SK-N-SH (cell line): ENCODE data around the gene ADGRG2. TPM values are rescaled to one million over a fixed set of nuclear protein-coding genes. Genes with fewer than 3 reads are reported as not detected.

Source experiments
- CTCF ChIA-PET: fragments of 300-600, 350-600 bp; formaldehyde crosslinking; extraction: SDS; loops from one replicate; lab custom pipeline; 2021; lab: Yijun Ruan, JAX
- POLR2A ChIA-PET: fragments of 350-600 bp; sonication (Branson Sonifier 250); formaldehyde crosslinking; extraction: SDS; loops from one replicate; lab custom pipeline; 2020; ENCODE audit warnings: antibody characterized with exemption, inconsistent platforms; lab: Yijun Ruan, JAX
- DNase-seq: peaks from one replicate; pipeline ENCODE4 v3.0.0; 2012
- H2AFZ ChIP-seq: fragments of 200-600 bp; sonication (generic); 2 replicates; pipeline ENCODE4 v1.8.1; 2016; ENCODE audit warnings: antibody characterized with exemption, mild to moderate bottlenecking, low read depth
- H3F3A ChIP-seq: fragments of 200-600 bp; sonication (generic); replicated peaks from 2 replicates; pipeline ENCODE3; 2016; ENCODE audit warnings: antibody characterized with exemption, mild to moderate bottlenecking; ENCODE audit not compliant: insufficient read depth
- H3K27ac ChIP-seq, 2 experiments: fragments of 200-500 bp in 1 of 2; fragments of 200-600 bp in 1 of 2; sonication (Bioruptor generic) in 1 of 2; sonication (generic), shearing (Covaris generic) in 1 of 2; 2 replicates each; pipeline versions ENCODE4 v1.5.1 to v1.6.1; 2014 to 2016; ENCODE audit warnings: low read depth in 2 of 2, inconsistent platforms in 1 of 2, low read length in 1 of 2, mild to moderate bottlenecking in 1 of 2, mixed read lengths in 1 of 2
- H3K27me3 ChIP-seq: fragments of 200-600 bp; sonication (generic), shearing (Covaris generic); 2 replicates; pipeline ENCODE4 v1.6.1; 2016; ENCODE audit warnings: mixed run types; ENCODE audit not compliant: insufficient read depth
- H3K36me3 ChIP-seq, 2 experiments: fragments of 200-500 bp in 1 of 2; fragments of 200-600 bp in 1 of 2; sonication (Bioruptor generic) in 1 of 2; sonication (generic) in 1 of 2; replicated peaks in 1 of 2; 2 replicates each; pipeline versions ENCODE3 to v1.5.1; 2014 to 2016; ENCODE audit warnings: low read length in 1 of 2, mild to moderate bottlenecking in 1 of 2; ENCODE audit not compliant: insufficient read depth in 2 of 2, control insufficient read depth in 1 of 2
- H3K4me1 ChIP-seq, 2 experiments: fragments of 200-500 bp in 1 of 2; fragments of 200-600 bp in 1 of 2; sonication (Bioruptor generic) in 1 of 2; sonication (generic), shearing (Covaris generic) in 1 of 2; 2 replicates each; pipeline versions ENCODE4 v1.5.1 to v1.6.1; 2014 to 2016; ENCODE audit warnings: low read depth in 1 of 2, low read length in 1 of 2, mixed run types in 1 of 2; ENCODE audit not compliant: insufficient read depth in 2 of 2, control insufficient read depth in 1 of 2
- H3K4me2 ChIP-seq: fragments of 200-600 bp; sonication (generic), shearing (Covaris generic); 2 replicates; pipeline ENCODE4 v1.6.1; 2017; ENCODE audit warnings: mixed run types
- H3K4me3 ChIP-seq, 2 experiments: fragments of 200-500 bp in 1 of 2; fragments of 200-600 bp in 1 of 2; sonication (Bioruptor generic) in 1 of 2; sonication (generic), shearing (Covaris generic) in 1 of 2; 2 replicates each; pipeline versions ENCODE4 v1.5.1 to v1.8.1; 2014 to 2016; ENCODE audit warnings: low read depth in 2 of 2, inconsistent platforms in 1 of 2, low read length in 1 of 2, mild to moderate bottlenecking in 1 of 2, mixed read lengths in 1 of 2, moderate library complexity in 1 of 2
- H3K79me2 ChIP-seq: fragments of 200-600 bp; sonication (generic); 2 replicates; pipeline ENCODE4 v1.8.1; 2017; ENCODE audit warnings: mild to moderate bottlenecking; ENCODE audit not compliant: insufficient read depth
- H3K9ac ChIP-seq: fragments of 200-600 bp; sonication (generic); 2 replicates; pipeline ENCODE4 v1.6.1; 2017; ENCODE audit warnings: mixed run types
- H3K9me2 ChIP-seq: fragments of 200-600 bp; sonication (generic); 2 replicates; pipeline ENCODE4 v1.6.1; 2017; ENCODE audit warnings: mixed run types
- H3K9me3 ChIP-seq: fragments of 200-600 bp; sonication (generic); 2 replicates; pipeline ENCODE4 v1.6.1; 2017; ENCODE audit warnings: mixed run types, mild to moderate bottlenecking, moderate library complexity
- H4K20me1 ChIP-seq: fragments of 200-600 bp; sonication (generic); 2 replicates; pipeline ENCODE4 v1.6.1; 2017; ENCODE audit warnings: mild to moderate bottlenecking, mixed run types; ENCODE audit not compliant: insufficient read depth
- CTCF ChIP-seq: fragments of 200-600 bp; sonication (generic); IDR thresholded peaks from 2 replicates; pipeline ENCODE4 v1.6.1; 2017; ENCODE audit warnings: antibody characterized with exemption, mild to moderate bottlenecking, moderate library complexity
- ELF1 ChIP-seq: IDR thresholded peaks from 2 replicates; pipeline ENCODE4 v1.4.0; 2012
- FOXJ3 ChIP-seq: sonication (generic); formaldehyde crosslinking; IDR thresholded peaks from 2 replicates; pipeline ENCODE4 v1.5.1; 2020; ENCODE audit warnings: mild to moderate bottlenecking, missing genetic modification reagents
- GABPA ChIP-seq: IDR thresholded peaks from 2 replicates; pipeline ENCODE4 v1.4.0; 2012; ENCODE audit warnings: low read depth, mild to moderate bottlenecking
- JUND ChIP-seq: IDR thresholded peaks from 2 replicates; pipeline ENCODE4 v1.4.0; 2012
- MXI1 ChIP-seq: IDR thresholded peaks from 2 replicates; pipeline ENCODE4 v1.6.1; 2012; ENCODE audit warnings: mild to moderate bottlenecking, low read depth, low read length, improper control_type of control experiment
- POLR2AphosphoS5 ChIP-seq: IDR thresholded peaks from 2 replicates; pipeline ENCODE4 v1.6.1; 2012; ENCODE audit warnings: low read depth, low read length
- RFX5 ChIP-seq: IDR thresholded peaks from 2 replicates; pipeline ENCODE4 v1.6.1; 2012; ENCODE audit warnings: mild to moderate bottlenecking, improper control_type of control experiment, low read length
- TAF1 ChIP-seq: IDR thresholded peaks from 2 replicates; pipeline ENCODE4 v1.6.1; 2012; ENCODE audit warnings: low read depth, mild to moderate bottlenecking, low read length, moderate library complexity, borderline replicate concordance
- WGBS: methylation state at CpG from one replicate; pipeline ENCODE4 v1.1.6; 2017; ENCODE audit warnings: low lambda C conversion rate; 5-methylcytosine and 5-hydroxymethylcytosine counted together
- polyA plus RNA-seq, 3 experiments: library from polyadenylated mRNA; depleted of rRNA; stranded (reverse); fragments of >200 nt; gene quantifications; 2 replicates each; pipeline ENCODE4 v1.2.3, GENCODE V29; 2012
- TF ChIP-seq, protein P1 (sequence below): fragments of 150-350 bp; IDR thresholded peaks from 2 replicates; pipeline ENCODE4 v1.6.1; 2016; ENCODE audit warnings: mild to moderate bottlenecking, low read depth, low read length
- TF ChIP-seq, protein P2 (sequence below): IDR thresholded peaks from 2 replicates; pipeline ENCODE4 v1.6.1; 2012; ENCODE audit warnings: mild to moderate bottlenecking, low read depth, low read length, moderate library complexity

ADGRG2 gene
- polyA plus RNA-seq, 1 of the 3 experiments (the other 2 are of a cell fraction) = 0.08 TPM

GRCh38 chrX:18984381-18985185 lies 137.7 kb downstream of the ADGRG2 start:
- Histone ChIP-seq H3F3A (no peaks in the 10 kb centered on the region), H3K4me1 (peaks cover 0 to 6% of the 10 kb centered on the region in 2 experiments; a peak in 2 of 4 replicates), H3K9me3 (no peaks in the 10 kb centered on the region), H3K4me3 (peak overlapping the region; percentile 67 to 71), H3K9ac (peak overlapping the region; percentile 83), H2AFZ (peak overlapping the region; percentile 84; the same call in 1 of the 2 replicates), H3K27me3 (no peaks in the 10 kb centered on the region), H3K9me2 (no peaks in the 10 kb centered on the region), H3K4me2 (peak overlapping the region; percentile 78), H3K36me3 (no peaks in the 10 kb centered on the region), H3K79me2 (peaks cover 15% of the 10 kb centered on the region; the same call in 1 of the 2 replicates), H4K20me1 (no peaks in the 10 kb centered on the region), H3K27ac (peak overlapping the region; percentile 73 to 80)
- ChIA-PET CTCF (interaction anchor here (1.5 kb wide), 1 partner anchor 53 kb away, joined by 5 read pairs; no protein-coding TSS in a partner anchor), POLR2A (interaction anchor here (1.3 kb wide), 1 partner anchor 25 kb away, joined by 3 read pairs; no protein-coding TSS in a partner anchor)
- TF ChIP-seq FOXJ3 (no peak), RFX5 (no peak), POLR2AphosphoS5 (peak; percentile 61), CTCF (peak; percentile 49), ELF1 (0 out of 2 replicates have a peak, but pooled peaks have one; percentile 54), GABPA (peak; percentile 81)
- TF ChIP-seq, protein P1, sequence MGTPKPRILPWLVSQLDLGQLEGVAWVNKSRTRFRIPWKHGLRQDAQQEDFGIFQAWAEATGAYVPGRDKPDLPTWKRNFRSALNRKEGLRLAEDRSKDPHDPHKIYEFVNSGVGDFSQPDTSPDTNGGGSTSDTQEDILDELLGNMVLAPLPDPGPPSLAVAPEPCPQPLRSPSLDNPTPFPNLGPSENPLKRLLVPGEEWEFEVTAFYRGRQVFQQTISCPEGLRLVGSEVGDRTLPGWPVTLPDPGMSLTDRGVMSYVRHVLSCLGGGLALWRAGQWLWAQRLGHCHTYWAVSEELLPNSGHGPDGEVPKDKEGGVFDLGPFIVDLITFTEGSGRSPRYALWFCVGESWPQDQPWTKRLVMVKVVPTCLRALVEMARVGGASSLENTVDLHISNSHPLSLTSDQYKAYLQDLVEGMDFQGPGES = no peak
- peak; percentile 91 for DNase-seq
- WGBS = 46% methylated on average over 20 of the region's 71 CpGs

GRCh38 chrX:18983666-18984380 lies 138.4 kb downstream of the ADGRG2 start, which contains the start of gene PHKA2:
TSS of gene PHKA2 (minus strand) at chrX:18984114. CDS start at chrX:18983932, 182 bp downstream.
- H3K27me3 ChIP-seq = no peaks in the 10 kb centered on the region
- H3K9me2 ChIP-seq = no peaks in the 10 kb centered on the region
- peak; percentile 83 for DNase-seq
- peak within 1 kb of the TSS; percentile 78 for H3K4me2 ChIP-seq
- no peaks in the 10 kb centered on the region for H3K9me3 ChIP-seq
- CTCF ChIA-PET = no interaction called here
- peak within 1 kb of the TSS; percentile 84 for H2AFZ ChIP-seq
- H3K4me3 ChIP-seq = peak within 1 kb of the TSS; percentile 67 to 71
- peaks cover 0 to 6% of the 10 kb centered on the region in 2 experiments; a peak in 2 of 4 replicates for H3K4me1 ChIP-seq
- peak within 1 kb of the TSS; percentile 83 for H3K9ac ChIP-seq
- no peaks in the 10 kb centered on the region for H3F3A ChIP-seq
- no peaks in the 10 kb centered on the region for H3K36me3 ChIP-seq
- peaks cover 15% of the 10 kb centered on the region; the same call in 1 of the 2 replicates for H3K79me2 ChIP-seq
- TF ChIP-seq, protein P2, sequence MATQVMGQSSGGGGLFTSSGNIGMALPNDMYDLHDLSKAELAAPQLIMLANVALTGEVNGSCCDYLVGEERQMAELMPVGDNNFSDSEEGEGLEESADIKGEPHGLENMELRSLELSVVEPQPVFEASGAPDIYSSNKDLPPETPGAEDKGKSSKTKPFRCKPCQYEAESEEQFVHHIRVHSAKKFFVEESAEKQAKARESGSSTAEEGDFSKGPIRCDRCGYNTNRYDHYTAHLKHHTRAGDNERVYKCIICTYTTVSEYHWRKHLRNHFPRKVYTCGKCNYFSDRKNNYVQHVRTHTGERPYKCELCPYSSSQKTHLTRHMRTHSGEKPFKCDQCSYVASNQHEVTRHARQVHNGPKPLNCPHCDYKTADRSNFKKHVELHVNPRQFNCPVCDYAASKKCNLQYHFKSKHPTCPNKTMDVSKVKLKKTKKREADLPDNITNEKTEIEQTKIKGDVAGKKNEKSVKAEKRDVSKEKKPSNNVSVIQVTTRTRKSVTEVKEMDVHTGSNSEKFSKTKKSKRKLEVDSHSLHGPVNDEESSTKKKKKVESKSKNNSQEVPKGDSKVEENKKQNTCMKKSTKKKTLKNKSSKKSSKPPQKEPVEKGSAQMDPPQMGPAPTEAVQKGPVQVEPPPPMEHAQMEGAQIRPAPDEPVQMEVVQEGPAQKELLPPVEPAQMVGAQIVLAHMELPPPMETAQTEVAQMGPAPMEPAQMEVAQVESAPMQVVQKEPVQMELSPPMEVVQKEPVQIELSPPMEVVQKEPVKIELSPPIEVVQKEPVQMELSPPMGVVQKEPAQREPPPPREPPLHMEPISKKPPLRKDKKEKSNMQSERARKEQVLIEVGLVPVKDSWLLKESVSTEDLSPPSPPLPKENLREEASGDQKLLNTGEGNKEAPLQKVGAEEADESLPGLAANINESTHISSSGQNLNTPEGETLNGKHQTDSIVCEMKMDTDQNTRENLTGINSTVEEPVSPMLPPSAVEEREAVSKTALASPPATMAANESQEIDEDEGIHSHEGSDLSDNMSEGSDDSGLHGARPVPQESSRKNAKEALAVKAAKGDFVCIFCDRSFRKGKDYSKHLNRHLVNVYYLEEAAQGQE = no peak
- peak; percentile 34; the same call in 1 of the 2 replicates for TF ChIP-seq MXI1
- TF ChIP-seq TAF1 = 0 out of 2 replicates have a peak, but pooled peaks have one; percentile 5
- no peak for TF ChIP-seq JUND
- TF ChIP-seq, all 33 proteins: peak for 2
- POLR2A ChIA-PET = no interaction called here
- H4K20me1 ChIP-seq = no peaks in the 10 kb centered on the region
- H3K27ac ChIP-seq = peak within 1 kb of the TSS; percentile 73 to 80
- 0% methylated on average over 1 of the region's 64 CpGs for WGBS
